Left cardiac atrium (tissue), 4 donors: ENCODE data around the gene DDX24. TPM values are rescaled to one million over a fixed set of nuclear protein-coding genes. Genes with fewer than 3 reads are reported as not detected.

Experiments
- ATAC-seq, 2 donors: fragments of 200-7000 bp; cut with Tn5 transposase; one replicate each; pipeline ENCODE4 v1.9.1; 2020; ENCODE audit warnings: mild to moderate bottlenecking in 2 of 2, moderate library complexity in 2 of 2
- DNase-seq: peaks from one replicate; pipeline ENCODE4 v3.0.0-alpha.2; 2020
- intact Hi-C, 2 donors: fragments of 100-400 bp; cut with DNase I; formaldehyde crosslinking; loops; one replicate each; pipeline versions ENCODE4 v1.14.1 to v1.15.1; 2022 to 2023
- total RNA-seq, 2 donors: library from RNA; stranded (reverse); fragmentation: NEBNext Ultra II Directional; extraction: Animal tissue kit (Norgen Biotek cat#: 25700); gene quantifications; one replicate each; pipeline ENCODE4 v1.2.1, GENCODE V29; 2021
- donor health status: DM: no; HTN: yes; CAD: no.
- donor health status: DM: no; HTN: yes; CAD: no; lungs with severe emphysema.
- donor health status: DM: yes; HTN: yes; CAD: no.
- donor health status: Dilated cardiomyopathy.

The DDX24 gene
- total RNA-seq, 2 donors from 2014 or later = 166 to 253 TPM

DNA sequence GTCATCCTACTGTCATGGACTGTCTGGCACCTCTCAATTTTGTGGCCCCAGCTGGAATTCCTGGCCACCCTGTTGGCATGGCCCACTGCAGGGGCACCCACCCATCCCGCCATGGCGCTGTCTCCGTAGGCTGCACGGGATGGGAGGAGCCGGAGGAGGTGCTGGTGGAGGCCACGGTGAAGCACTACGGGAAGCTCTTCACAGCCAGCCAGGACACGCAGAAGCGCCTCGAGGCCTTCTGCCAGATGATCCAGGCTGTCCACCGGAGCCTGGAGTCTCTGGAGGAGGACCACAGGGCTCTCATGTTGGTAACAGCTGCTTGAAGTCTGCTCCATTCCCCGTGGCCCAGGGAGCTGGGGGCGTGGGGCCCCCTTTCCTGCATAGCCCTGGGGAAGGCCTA, 80.0 kb downstream of the DDX24 start:
- ATAC-seq = no peak
- intact Hi-C loops = loop anchor here (2.0 to 5.0 kb wide), 2 partner anchors 58 to 59 kb away; no protein-coding TSS in a partner anchor

DNA sequence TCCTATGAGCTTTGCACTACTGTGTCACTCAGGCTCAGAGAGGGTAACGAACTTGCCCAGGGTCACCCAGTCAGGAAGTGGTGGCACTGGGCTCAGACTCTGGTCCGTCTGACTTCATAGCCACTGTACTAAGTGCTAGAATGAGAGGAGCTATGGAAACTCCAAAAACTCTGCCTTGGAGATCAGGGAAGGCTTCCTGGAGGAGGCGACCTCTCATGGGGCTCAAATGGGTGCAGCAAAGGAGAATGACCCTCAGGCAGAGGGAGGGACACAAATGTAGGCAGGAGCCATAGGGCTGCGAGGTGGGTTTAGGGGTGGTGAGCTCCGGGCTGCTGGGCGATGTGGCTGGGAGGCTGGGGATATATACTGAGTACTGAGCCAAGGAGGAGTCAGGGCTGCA, 80.7 kb downstream of the DDX24 start:
- intact Hi-C loops = loop anchor here (2.0 to 5.0 kb wide), 2 partner anchors 57 to 58 kb away; no protein-coding TSS in a partner anchor
- DNase-seq (no peak), ATAC-seq (no peak)

More for the DNA sequence above, 80.0 kb downstream of the DDX24 start:
- no peak for DNase-seq

DNA sequence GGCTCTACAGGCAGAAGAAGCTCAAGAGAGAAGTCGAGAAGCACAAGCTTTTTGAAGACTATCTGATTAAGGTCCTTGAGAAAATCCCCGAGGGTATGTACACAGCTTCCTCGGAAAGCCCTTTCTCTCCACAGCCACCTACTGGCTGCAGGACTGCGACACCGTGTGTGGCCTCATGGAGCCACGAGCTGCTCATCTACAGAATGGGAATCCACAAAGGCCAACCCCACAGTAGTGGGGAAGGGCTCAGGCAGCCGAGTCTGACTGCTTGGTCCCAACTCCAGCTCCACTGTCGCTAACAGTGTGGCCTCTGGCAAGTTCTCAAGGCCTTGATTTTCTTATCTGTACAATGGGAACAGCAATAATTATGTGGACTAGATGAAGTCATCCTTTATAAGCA, 81.4 kb downstream of the DDX24 start:
- ATAC-seq = no peak
- no peak for DNase-seq
- intact Hi-C loops = no loop called here

DNA sequence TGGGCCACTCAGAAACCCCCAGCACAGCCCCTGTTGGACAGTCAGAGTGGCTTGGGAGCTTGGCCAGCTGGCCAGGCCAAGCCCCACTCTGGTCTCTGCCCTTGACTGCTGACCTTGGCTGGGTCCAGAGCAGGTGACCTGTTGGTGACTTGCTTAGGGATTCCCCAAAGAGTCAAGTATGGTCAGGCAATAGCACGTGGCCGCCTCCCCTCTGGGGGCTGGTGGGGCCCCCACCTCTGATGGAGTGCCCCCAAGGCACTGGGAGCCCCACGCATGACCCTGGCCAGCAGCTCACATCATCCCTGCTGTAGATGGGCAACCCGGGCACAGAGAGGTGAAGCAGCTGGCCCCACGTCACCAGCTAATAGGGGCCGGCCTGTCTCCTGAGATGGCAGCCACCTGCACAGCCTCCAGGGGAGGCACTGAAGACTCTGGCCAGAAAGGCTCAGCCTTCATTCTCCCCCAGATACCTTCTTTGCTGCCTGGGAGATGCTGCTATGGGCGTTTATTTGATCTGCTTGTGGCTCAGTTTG, 82.1 kb downstream of the DDX24 start:
- intact Hi-C loops = no loop called here
- DNase-seq (no peak), ATAC-seq (no peak)

Other genes with a start within 250 kb of the DDX24 start
- not detected for gene FAM181A, start 153.9 kb downstream of the DDX24 start, total RNA-seq
- gene ASB2, start 104.6 kb downstream of the DDX24 start, total RNA-seq = 100 to 1,000 TPM; 102 to 105 TPM
- not detected for gene CCDC197, start 83.9 kb downstream of the DDX24 start, total RNA-seq
- gene OTUB2, start 54.9 kb downstream of the DDX24 start, total RNA-seq = under 1 TPM; 0.24 to 0.56 TPM
- gene IFI27L1, start 108 bp upstream of the DDX24 start, total RNA-seq = 10 to 100 TPM; 10.5 to 13.8 TPM
- gene IFI27, start 29.5 kb upstream of the DDX24 start, total RNA-seq = 100 to 1,000 TPM; 138 to 441 TPM
- gene IFI27L2, start 48.4 kb upstream of the DDX24 start, total RNA-seq = 10 to 100 TPM; 58.7 to 63.3 TPM
- under 1 TPM; 0.18 to 0.29 TPM for gene PPP4R4, start 93.1 kb upstream of the DDX24 start, total RNA-seq
- not detected for gene SERPINA10, start 212.1 kb upstream of the DDX24 start, total RNA-seq
- gene SERPINA6, start 242.1 kb upstream of the DDX24 start, total RNA-seq = not detected